ENCODE data around the gene KPNA3. TPM values are rescaled to one million over a fixed set of nuclear protein-coding genes. Genes with fewer than 3 reads are reported as not detected.

Gene KPNA3
- total RNA-seq, 1 experiment from 2014 or later: 49.7 TPM

DNA sequence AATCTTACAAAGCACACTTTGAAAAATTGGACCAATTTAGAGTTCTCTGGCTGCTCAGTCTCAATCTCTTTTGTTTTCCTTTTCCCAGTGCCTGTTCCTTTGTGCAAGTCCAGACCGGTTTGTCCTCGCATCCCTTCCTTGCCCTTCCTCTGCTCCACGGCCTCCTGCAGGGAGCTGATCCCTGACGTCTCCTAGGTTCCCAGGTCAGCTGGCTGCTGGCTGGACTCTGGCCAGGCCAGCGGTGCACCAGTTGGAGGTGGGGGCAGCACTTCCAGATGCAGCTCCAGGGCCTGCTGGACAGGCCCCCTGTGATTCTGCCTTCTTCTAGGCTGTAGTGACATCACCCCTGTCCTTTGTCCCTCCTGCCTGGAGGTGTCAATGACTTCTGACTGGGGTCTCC, 44.0 kb upstream of the KPNA3 start:
- Mint-ChIP-seq H3K36me3 (ENCODE audit: insufficient read depth in 1 of 3, low read depth in 3 of 3) (no peaks in the 10 kb centered on the region), H3K4me1 (peaks cover 43 to 52% of the 10 kb centered on the region in 2 experiments), H3K27ac (peak overlapping the region in 1 of 3 experiments; percentile 46; a peak in 3 of 7 replicates), H3K27me3 (ENCODE audit: low read depth) (no peaks in the 10 kb centered on the region), H3K4me3 (no peak overlapping the region), H3K9me3 (no peaks in the 10 kb centered on the region)
- H3K79me2 ChIP-seq (ENCODE audit: insufficient read depth, low read length): no peaks in the 10 kb centered on the region
- H3K27ac ChIP-seq (ENCODE audit: insufficient read length, low read depth, low read length): no peak overlapping the region
- H4K8ac ChIP-seq (replicated peaks; ENCODE audit: insufficient read length, low read depth, low read length): no peak overlapping the region
- TF ChIP-seq CTCF (conservative IDR thresholded peaks at IDR 0.05): no peak
- H4K5ac ChIP-seq (ENCODE audit: insufficient read length, low read depth, low read length): no peak overlapping the region
- peak; percentile 46 for DNase-seq
- no peaks in the 10 kb centered on the region; the same call in 1 of the 2 replicates for H3K4me1 ChIP-seq (ENCODE audit: insufficient read depth, low read length)
- H2BK20ac ChIP-seq (ENCODE audit: low read depth, low read length, poor library complexity, severe bottlenecking): no peak overlapping the region
- no peak overlapping the region for H3K56ac ChIP-seq (ENCODE audit: insufficient read length, low read depth, low read length)
- no peak overlapping the region for H3K18ac ChIP-seq (ENCODE audit: insufficient read length, low read depth, low read length)
- H3K9ac ChIP-seq (ENCODE audit: extremely low read depth, insufficient read length, low read length): no peak overlapping the region
- H2BK120ac ChIP-seq (ENCODE audit: low read depth, low read length, poor library complexity, severe bottlenecking): no peak overlapping the region
- no peaks in the 10 kb centered on the region for H3K23me2 ChIP-seq (ENCODE audit: insufficient read length, low read depth, low read length, poor library complexity, severe bottlenecking)
- no peak overlapping the region for H3K14ac ChIP-seq (ENCODE audit: insufficient read depth, low read length)
- no peak overlapping the region for H2AK5ac ChIP-seq (ENCODE audit: insufficient read length, low read length)
- H3T11ph ChIP-seq (ENCODE audit: low read length): no peak overlapping the region
- H3K23ac ChIP-seq (ENCODE audit: insufficient read length, low read depth, low read length): no peak overlapping the region
- no peaks in the 10 kb centered on the region for H3K27me3 ChIP-seq (ENCODE audit: insufficient read depth, low read length)
- no CpG with 5 or more reads among the region's 5 CpGs for WGBS (ENCODE audit: extremely low coverage, insufficient read length, low lambda C conversion rate)
- H2BK5ac ChIP-seq (ENCODE audit: insufficient read length, low read length): no peak overlapping the region
- no peak overlapping the region for H2BK12ac ChIP-seq (ENCODE audit: insufficient read length, low read depth, low read length)
- no peak overlapping the region for H3K4me2 ChIP-seq (ENCODE audit: insufficient read depth, insufficient read length, low read length)
- no peaks in the 10 kb centered on the region for H3K79me1 ChIP-seq (ENCODE audit: insufficient read depth, low read depth, low read length, poor library complexity, severe bottlenecking)
- no peaks in the 10 kb centered on the region for H3K9me3 ChIP-seq (ENCODE audit: control insufficient read depth, low read depth, low read length)
- H4K20me1 ChIP-seq (ENCODE audit: control insufficient read depth, insufficient read depth, insufficient read length): no peaks in the 10 kb centered on the region
- H2BK15ac ChIP-seq (ENCODE audit: low read depth, low read length): no peak overlapping the region
- no peak overlapping the region for H4K91ac ChIP-seq (ENCODE audit: insufficient read length, low read depth, low read length)
- H3K4ac ChIP-seq (ENCODE audit: low read depth, low read length): no peak overlapping the region
- no peak overlapping the region for H2AFZ ChIP-seq (ENCODE audit: low read length)
